Esophagus muscularis mucosa (tissue), 3 donors: ENCODE measurements around the gene TMPRSS9.

ENCODE experiments used
- CTCF ChIP-seq, 3 experiments: fragments of 200-600 bp in 2 of 3; fragments of 450-650 bp in 1 of 3; sonication (generic) in 2 of 3; IDR thresholded peaks; one replicate each; pipeline ENCODE4 v1.5.1; 2017 to 2019; ENCODE audit warnings: antibody characterized with exemption in 3 of 3, mild to moderate bottlenecking in 2 of 3, moderate library complexity in 1 of 3
- POLR2A ChIP-seq: fragments of 450-650 bp; IDR thresholded peaks from one replicate; pipeline ENCODE4 v1.6.1; 2017; ENCODE audit warnings: antibody characterized with exemption, moderate library complexity, mild to moderate bottlenecking, low read depth

GRCh38 chr19:2357279-2358206, 2.5 kb upstream of the TMPRSS9 start:
- TF ChIP-seq CTCF (IDR thresholded peaks at IDR 0.05) (no peak), POLR2A (no peak)
